CD4-positive, alpha-beta T cell treated with Interleukin-15 for 1 hour (primary cell): ENCODE results near the gene HS1BP3.

Source experiments
- DNase-seq: peaks from one replicate; pipeline ENCODE4 v3.0.0-alpha.2; 2020

Gene HS1BP3

GRCh38 chr2:20626698-20627513 is 24.0 kb downstream of the HS1BP3 start:
- DNase-seq = no peak

GRCh38 chr2:20626392-20626697 is 24.6 kb downstream of the HS1BP3 start:
- no peak for DNase-seq

- peak; percentile 7 for DNase-seq
Observed at GRCh38 chr2:20625491-20626391, 25.2 kb downstream of the HS1BP3 start.

GRCh38 chr2:20624884-20625485 is 25.9 kb downstream of the HS1BP3 start:
- DNase-seq = peak; percentile 16

GRCh38 chr2:20624156-20624883 is 26.6 kb downstream of the HS1BP3 start:
- DNase-seq = peak; percentile 14

- peak; percentile 7 for DNase-seq
Observed at GRCh38 chr2:20623741-20624155, 27.1 kb downstream of the HS1BP3 start.

- peak; percentile 4 for DNase-seq
Observed at GRCh38 chr2:20623241-20623640, 27.7 kb downstream of the HS1BP3 start.

GRCh38 chr2:20622731-20623130 is 28.2 kb downstream of the HS1BP3 start:
- peak; percentile 4 for DNase-seq

- no peak for DNase-seq
Observed at GRCh38 chr2:20622296-20622686, 28.6 kb downstream of the HS1BP3 start.

- DNase-seq = peak; percentile 13
Observed at GRCh38 chr2:20621366-20622295, 29.3 kb downstream of the HS1BP3 start.

- DNase-seq = peak; percentile 10
Observed at GRCh38 chr2:20620696-20621365, 30.1 kb downstream of the HS1BP3 start.

- DNase-seq = peak; percentile 9
Observed at GRCh38 chr2:20620271-20620681, 30.6 kb downstream of the HS1BP3 start.

- DNase-seq = peak; percentile 11
Observed at GRCh38 chr2:20619624-20620024, 31.3 kb downstream of the HS1BP3 start.

GRCh38 chr2:20618886-20619521 is 31.9 kb downstream of the HS1BP3 start:
- DNase-seq = peak; percentile 11

GRCh38 chr2:20618468-20618885 is 32.4 kb downstream of the HS1BP3 start:
- DNase-seq = peak; percentile 10

GRCh38 chr2:20617892-20618467 is 32.9 kb downstream of the HS1BP3 start:
- DNase-seq = peak; percentile 71

- DNase-seq = peak; percentile 12
Observed at GRCh38 chr2:20617081-20617575, 33.8 kb downstream of the HS1BP3 start.

GRCh38 chr2:20616341-20616871 is 34.5 kb downstream of the HS1BP3 start:
- peak; percentile 3 for DNase-seq

- peak; percentile 2 for DNase-seq
Observed at GRCh38 chr2:20615466-20616241, 35.2 kb downstream of the HS1BP3 start.
